Measurements from ENCODE around the gene COL13A1.

COL13A1 gene

DNA sequence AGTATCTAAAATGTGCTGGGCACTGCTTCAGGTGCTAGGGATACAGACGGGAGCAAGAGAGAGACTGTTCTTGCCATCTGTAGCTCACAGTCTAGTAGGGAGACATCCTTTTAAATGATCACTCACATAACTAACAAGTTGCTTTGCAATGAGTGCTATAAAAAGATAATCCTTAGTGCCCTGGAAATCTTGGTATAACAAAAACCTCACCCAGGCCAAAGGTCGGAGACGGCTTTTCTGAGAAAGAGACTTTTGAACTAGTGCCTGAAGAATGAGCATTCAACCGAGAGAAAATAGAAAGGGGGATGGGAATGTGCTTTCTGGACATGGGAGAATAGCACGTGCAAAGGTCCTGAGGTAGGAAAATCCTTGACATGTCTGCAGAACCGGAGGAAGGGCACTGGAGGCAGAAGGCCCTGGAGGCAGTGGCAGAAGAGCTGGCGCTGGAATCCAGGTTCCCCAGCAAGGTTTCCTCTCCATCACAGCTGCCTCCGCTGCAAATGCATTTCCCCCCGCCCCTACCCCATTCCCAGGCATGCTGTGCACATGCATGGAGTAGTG, 89.4 kb downstream of the COL13A1 start:
- Histone ChIP-seq H3K36me3 (ENCODE audit: control insufficient read depth in 4 of 4, insufficient read depth in 4 of 4, low read length in 3 of 4) (no peaks in the 10 kb centered on the region), H3K4me1 (ENCODE audit: control extremely low read depth in 1 of 4, control insufficient read depth in 4 of 4, insufficient read depth in 4 of 4, low read length in 3 of 4) (no peaks in the 10 kb centered on the region), H3K27me3 (replicated peaks in 2 of 5; ENCODE audit: control insufficient read depth in 4 of 5, insufficient read depth in 5 of 5, low read length in 4 of 5) (peaks cover 0 to 2% (median 0%) of the 10 kb centered on the region in 5 experiments), H3K9me3 (ENCODE audit: control extremely low read depth in 1 of 5, control insufficient read depth in 4 of 5, insufficient read depth in 2 of 5, low read depth in 1 of 5, low read length in 4 of 5) (no peaks in the 10 kb centered on the region), H3K4me3 (ENCODE audit: control insufficient read depth in 1 of 7, extremely low read depth in 1 of 7, insufficient read depth in 4 of 7, low read depth in 2 of 7, low read length in 6 of 7) (no peak overlapping the region), H3K27ac (ENCODE audit: insufficient read depth in 1 of 2, low read depth in 1 of 2, low read length in 2 of 2, poor library complexity in 1 of 2, severe bottlenecking in 2 of 2) (no peak overlapping the region)
- ChIA-PET POLR2A (no interaction called here), CTCF (interaction anchor here (1.1 to 1.7 kb wide), 3 partner anchors 10 to 250 kb away, joined by 3 read pairs; no protein-coding TSS in a partner anchor)
- 98% methylated on average over 9 of the region's 9 CpGs for WGBS (ENCODE audit: insufficient coverage)
- no peak for DNase-seq

- H3K27me3 ChIP-seq (replicated peaks in 2 of 5; ENCODE audit: control insufficient read depth in 4 of 5, insufficient read depth in 5 of 5, low read length in 4 of 5), result peaks cover 0 to 2% (median 0%) of the 10 kb centered on the region in 5 experiments
- ChIA-PET POLR2A (no interaction called here), CTCF (interaction anchor here (1.1 kb wide), 1 partner anchor 9 kb away, joined by 3 read pairs; no protein-coding TSS in a partner anchor)
- no peaks in the 10 kb centered on the region for H3K4me1 ChIP-seq (ENCODE audit: control extremely low read depth in 1 of 4, control insufficient read depth in 4 of 4, insufficient read depth in 4 of 4, low read length in 3 of 4)
- no peaks in the 10 kb centered on the region for H3K9me3 ChIP-seq (ENCODE audit: control extremely low read depth in 1 of 5, control insufficient read depth in 4 of 5, insufficient read depth in 2 of 5, low read depth in 1 of 5, low read length in 4 of 5)
- DNase-seq, result no peak
- no peak overlapping the region for H3K27ac ChIP-seq (ENCODE audit: insufficient read depth in 1 of 2, low read depth in 1 of 2, low read length in 2 of 2, poor library complexity in 1 of 2, severe bottlenecking in 2 of 2)
- no peaks in the 10 kb centered on the region for H3K36me3 ChIP-seq (ENCODE audit: control insufficient read depth in 4 of 4, insufficient read depth in 4 of 4, low read length in 3 of 4)
- WGBS (ENCODE audit: insufficient coverage), result 94% methylated on average over 6 of the region's 7 CpGs
- no peak overlapping the region for H3K4me3 ChIP-seq (ENCODE audit: control insufficient read depth in 1 of 7, extremely low read depth in 1 of 7, insufficient read depth in 4 of 7, low read depth in 2 of 7, low read length in 6 of 7)
These were observed 90.7 kb downstream of the COL13A1 start for GRCh38 chr10:69892406-69892805.

- Histone ChIP-seq H3K4me3 (ENCODE audit: control insufficient read depth in 1 of 7, extremely low read depth in 1 of 7, insufficient read depth in 4 of 7, low read depth in 2 of 7, low read length in 6 of 7) (no peak overlapping the region), H3K36me3 (ENCODE audit: control insufficient read depth in 4 of 4, insufficient read depth in 4 of 4, low read length in 3 of 4) (no peaks in the 10 kb centered on the region), H3K27me3 (replicated peaks in 2 of 5; ENCODE audit: control insufficient read depth in 4 of 5, insufficient read depth in 5 of 5, low read length in 4 of 5) (peaks cover 0 to 2% (median 0%) of the 10 kb centered on the region in 5 experiments), H3K9me3 (ENCODE audit: control extremely low read depth in 1 of 5, control insufficient read depth in 4 of 5, insufficient read depth in 2 of 5, low read depth in 1 of 5, low read length in 4 of 5) (no peaks in the 10 kb centered on the region), H3K27ac (ENCODE audit: insufficient read depth in 1 of 2, low read depth in 1 of 2, low read length in 2 of 2, poor library complexity in 1 of 2, severe bottlenecking in 2 of 2) (no peak overlapping the region), H3K4me1 (ENCODE audit: control extremely low read depth in 1 of 4, control insufficient read depth in 4 of 4, insufficient read depth in 4 of 4, low read length in 3 of 4) (no peaks in the 10 kb centered on the region)
- WGBS (ENCODE audit: insufficient coverage), result 83% methylated on average over 9 of the region's 10 CpGs
- POLR2A ChIA-PET, result no interaction called here
- CTCF ChIA-PET, result no interaction called here
- DNase-seq, result no peak
These were observed 91.1 kb downstream of the COL13A1 start for GRCh38 chr10:69892816-69893215.

GRCh38 chr10:69893271-69893900, 91.7 kb downstream of the COL13A1 start:
- no peak overlapping the region for H3K27ac ChIP-seq (ENCODE audit: insufficient read depth in 1 of 2, low read depth in 1 of 2, low read length in 2 of 2, poor library complexity in 1 of 2, severe bottlenecking in 2 of 2)
- no peaks in the 10 kb centered on the region for H3K36me3 ChIP-seq (ENCODE audit: control insufficient read depth in 4 of 4, insufficient read depth in 4 of 4, low read length in 3 of 4)
- H3K27me3 ChIP-seq (replicated peaks in 2 of 5; ENCODE audit: control insufficient read depth in 4 of 5, insufficient read depth in 5 of 5, low read length in 4 of 5), result peaks cover 0 to 2% (median 0%) of the 10 kb centered on the region in 5 experiments
- DNase-seq, result no peak
- no peaks in the 10 kb centered on the region for H3K9me3 ChIP-seq (ENCODE audit: control extremely low read depth in 1 of 5, control insufficient read depth in 4 of 5, insufficient read depth in 2 of 5, low read depth in 1 of 5, low read length in 4 of 5)
- 94% methylated on average over 3 of the region's 6 CpGs for WGBS (ENCODE audit: insufficient coverage)
- no peak overlapping the region for H3K4me3 ChIP-seq (ENCODE audit: control insufficient read depth in 1 of 7, extremely low read depth in 1 of 7, insufficient read depth in 4 of 7, low read depth in 2 of 7, low read length in 6 of 7)
- CTCF ChIA-PET, result interaction anchor here (1.0 kb wide), 1 partner anchor 12 kb away, joined by 3 read pairs; no protein-coding TSS in a partner anchor
- POLR2A ChIA-PET, result no interaction called here
- H3K4me1 ChIP-seq (ENCODE audit: control extremely low read depth in 1 of 4, control insufficient read depth in 4 of 4, insufficient read depth in 4 of 4, low read length in 3 of 4), result no peaks in the 10 kb centered on the region

- no peak for DNase-seq
- ChIA-PET CTCF (interaction anchor here (1.0 kb wide), 1 partner anchor 11 kb away, joined by 3 read pairs; no protein-coding TSS in a partner anchor), POLR2A (no interaction called here)
- Histone ChIP-seq H3K4me3 (ENCODE audit: control insufficient read depth in 1 of 7, extremely low read depth in 1 of 7, insufficient read depth in 4 of 7, low read depth in 2 of 7, low read length in 6 of 7) (no peak overlapping the region), H3K27ac (ENCODE audit: insufficient read depth in 1 of 2, low read depth in 1 of 2, low read length in 2 of 2, poor library complexity in 1 of 2, severe bottlenecking in 2 of 2) (no peak overlapping the region), H3K4me1 (ENCODE audit: control extremely low read depth in 1 of 4, control insufficient read depth in 4 of 4, insufficient read depth in 4 of 4, low read length in 3 of 4) (no peaks in the 10 kb centered on the region), H3K36me3 (ENCODE audit: control insufficient read depth in 4 of 4, insufficient read depth in 4 of 4, low read length in 3 of 4) (no peaks in the 10 kb centered on the region), H3K9me3 (ENCODE audit: control extremely low read depth in 1 of 5, control insufficient read depth in 4 of 5, insufficient read depth in 2 of 5, low read depth in 1 of 5, low read length in 4 of 5) (no peaks in the 10 kb centered on the region), H3K27me3 (replicated peaks in 2 of 5; ENCODE audit: control insufficient read depth in 4 of 5, insufficient read depth in 5 of 5, low read length in 4 of 5) (peaks cover 0 to 2% (median 0%) of the 10 kb centered on the region in 5 experiments)
- WGBS (ENCODE audit: insufficient coverage), result 100% methylated on average over 1 of the region's 1 CpG
These were observed 92.5 kb downstream of the COL13A1 start for GRCh38 chr10:69894156-69894555.

- Histone ChIP-seq H3K4me3 (ENCODE audit: control insufficient read depth in 1 of 7, extremely low read depth in 1 of 7, insufficient read depth in 4 of 7, low read depth in 2 of 7, low read length in 6 of 7) (no peak overlapping the region), H3K27ac (ENCODE audit: insufficient read depth in 1 of 2, low read depth in 1 of 2, low read length in 2 of 2, poor library complexity in 1 of 2, severe bottlenecking in 2 of 2) (no peak overlapping the region), H3K36me3 (ENCODE audit: control insufficient read depth in 4 of 4, insufficient read depth in 4 of 4, low read length in 3 of 4) (no peaks in the 10 kb centered on the region), H3K27me3 (replicated peaks in 2 of 5; ENCODE audit: control insufficient read depth in 4 of 5, insufficient read depth in 5 of 5, low read length in 4 of 5) (peaks cover 0 to 2% (median 0%) of the 10 kb centered on the region in 5 experiments), H3K9me3 (ENCODE audit: control extremely low read depth in 1 of 5, control insufficient read depth in 4 of 5, insufficient read depth in 2 of 5, low read depth in 1 of 5, low read length in 4 of 5) (no peaks in the 10 kb centered on the region), H3K4me1 (ENCODE audit: control extremely low read depth in 1 of 4, control insufficient read depth in 4 of 4, insufficient read depth in 4 of 4, low read length in 3 of 4) (no peaks in the 10 kb centered on the region)
- CTCF ChIA-PET, result no interaction called here
- no peak for DNase-seq
- 95% methylated on average over 12 of the region's 13 CpGs for WGBS (ENCODE audit: insufficient coverage)
- POLR2A ChIA-PET, result no interaction called here
These were observed 94.1 kb downstream of the COL13A1 start for GRCh38 chr10:69895759-69896158.

DNA sequence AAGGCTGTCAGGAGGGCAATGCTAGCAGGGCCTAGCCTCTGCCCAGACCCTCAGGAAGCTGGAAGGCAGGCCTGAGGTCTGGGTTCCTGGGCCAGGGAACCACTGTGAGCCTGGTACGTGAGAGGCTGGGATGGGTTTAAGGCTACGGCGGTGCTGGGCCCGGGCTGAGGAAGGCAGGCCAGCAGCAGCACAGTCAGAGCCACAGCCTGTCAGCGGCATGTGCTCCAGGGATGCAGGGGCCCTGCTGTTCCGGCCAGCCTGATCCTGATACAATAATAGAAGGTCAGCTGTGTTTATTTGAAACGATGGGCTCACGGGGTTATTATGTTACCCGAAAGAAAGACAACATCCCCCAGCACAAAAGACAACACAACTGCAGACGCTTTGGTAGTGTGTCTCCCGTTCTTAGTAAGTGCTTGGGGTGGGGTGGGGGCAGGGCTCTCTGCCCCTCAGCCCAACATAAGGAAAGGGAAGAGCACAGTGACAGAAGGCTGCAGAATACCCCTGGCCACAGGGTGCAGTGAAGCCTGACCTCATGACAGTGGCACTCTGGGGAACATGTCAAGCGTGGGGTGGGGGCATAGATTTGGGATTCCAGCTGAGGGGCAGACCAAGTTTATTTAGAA, 95.0 kb downstream of the COL13A1 start:
- H3K4me3 ChIP-seq (ENCODE audit: control insufficient read depth in 1 of 7, extremely low read depth in 1 of 7, insufficient read depth in 4 of 7, low read depth in 2 of 7, low read length in 6 of 7), result no peak overlapping the region
- POLR2A ChIA-PET, result interaction anchor here (0.6 kb wide), 1 partner anchor 1079 kb away, joined by 4 read pairs; no protein-coding TSS in a partner anchor
- H3K9me3 ChIP-seq (ENCODE audit: control extremely low read depth in 1 of 5, control insufficient read depth in 4 of 5, insufficient read depth in 2 of 5, low read depth in 1 of 5, low read length in 4 of 5), result no peaks in the 10 kb centered on the region
- no peaks in the 10 kb centered on the region for H3K36me3 ChIP-seq (ENCODE audit: control insufficient read depth in 4 of 4, insufficient read depth in 4 of 4, low read length in 3 of 4)
- H3K4me1 ChIP-seq (ENCODE audit: control extremely low read depth in 1 of 4, control insufficient read depth in 4 of 4, insufficient read depth in 4 of 4, low read length in 3 of 4), result no peaks in the 10 kb centered on the region
- CTCF ChIA-PET, result interaction anchor here (1.1 to 1.4 kb wide), 2 partner anchors 18 to 168 kb away, joined by 4 to 6 read pairs; no protein-coding TSS in a partner anchor
- 93% methylated on average over 6 of the region's 12 CpGs for WGBS (ENCODE audit: insufficient coverage)
- DNase-seq, result no peak
- peaks cover 0 to 2% (median 0%) of the 10 kb centered on the region in 5 experiments for H3K27me3 ChIP-seq (replicated peaks in 2 of 5; ENCODE audit: control insufficient read depth in 4 of 5, insufficient read depth in 5 of 5, low read length in 4 of 5)
- no peak overlapping the region for H3K27ac ChIP-seq (ENCODE audit: insufficient read depth in 1 of 2, low read depth in 1 of 2, low read length in 2 of 2, poor library complexity in 1 of 2, severe bottlenecking in 2 of 2)

Data from common myeloid progenitor, CD34-positive (primary cell).